ENCODE data around the gene TRIO. TPM values are rescaled to one million over a fixed set of nuclear protein-coding genes. Genes with fewer than 3 reads are reported as not detected.

TRIO gene
- total RNA-seq, 3 donors from 2014 or later (not counting 1 experiment from before 2014, with no cell fraction given) = 84.6 to 136 (median 94.3) TPM

DNA sequence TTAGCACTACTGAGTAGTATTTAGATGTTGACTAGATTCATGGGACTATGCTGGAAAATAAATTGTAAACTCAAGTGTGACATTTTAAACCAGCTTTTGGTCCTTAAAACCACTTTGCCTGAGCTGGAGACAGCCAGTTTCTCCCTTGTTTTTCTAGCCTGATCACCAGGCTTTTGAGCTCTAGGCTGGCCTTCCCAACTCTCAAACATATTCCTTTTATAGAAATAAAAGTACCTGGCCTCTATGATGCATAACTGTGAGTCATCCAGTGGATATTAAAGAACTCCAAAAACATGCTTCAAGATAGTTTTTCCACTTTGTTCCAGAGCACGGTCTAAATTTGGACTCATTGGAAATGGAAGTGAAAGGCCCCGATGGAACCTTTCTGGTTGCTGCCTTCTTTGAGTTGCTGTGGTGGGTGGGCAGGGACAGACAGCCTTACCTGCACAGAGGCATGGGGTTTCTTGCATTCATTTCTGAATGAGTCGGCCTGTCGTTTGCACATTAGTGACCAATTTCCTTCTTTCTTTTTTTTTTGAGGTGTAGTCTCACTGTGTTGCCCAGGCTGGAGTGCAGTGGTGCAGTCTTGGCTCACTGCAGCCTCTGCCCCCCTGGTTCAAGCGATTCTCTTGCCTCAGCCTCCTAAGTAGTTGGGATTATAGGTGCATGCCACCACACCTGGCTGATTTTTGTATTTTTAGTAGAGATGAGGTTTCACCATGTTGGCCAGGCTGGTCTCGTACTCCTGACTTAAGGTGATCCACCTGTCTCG lies 43.1 kb downstream of the TRIO start:
- Histone ChIP-seq H3K27me3 (ENCODE audit: control insufficient read depth, insufficient read depth, low read length) (no peaks in the 10 kb centered on the region), H3K9me3 (ENCODE audit: control insufficient read depth, insufficient read depth, low read length) (no peaks in the 10 kb centered on the region), H3K27ac (ENCODE audit: low read length) (no peak overlapping the region), H3K4me1 (ENCODE audit: control insufficient read depth, insufficient read depth, low read length) (peaks cover 4% of the 10 kb centered on the region), H3K36me3 (ENCODE audit: control insufficient read depth, insufficient read depth, low read length) (no peaks in the 10 kb centered on the region), H3K4me3 (ENCODE audit: low read length) (no peak overlapping the region)
- intact Hi-C loops (cut with micrococcal nuclease) = no loop called here
- ATAC-seq (no peak), DNase-seq (no peak)
- no peaks in the 10 kb centered on the region for H3K36me3 Mint-ChIP-seq
- no peaks in the 10 kb centered on the region for H3K9me3 Mint-ChIP-seq
- H3K27ac Mint-ChIP-seq = peak overlapping the region in 1 of 2 donors; percentile 54
- no peaks in the 10 kb centered on the region for H3K27me3 Mint-ChIP-seq (ENCODE audit: low read depth in 2 of 2)
- no peak overlapping the region for H3K4me3 Mint-ChIP-seq
- TF ChIP-seq, protein P1, sequence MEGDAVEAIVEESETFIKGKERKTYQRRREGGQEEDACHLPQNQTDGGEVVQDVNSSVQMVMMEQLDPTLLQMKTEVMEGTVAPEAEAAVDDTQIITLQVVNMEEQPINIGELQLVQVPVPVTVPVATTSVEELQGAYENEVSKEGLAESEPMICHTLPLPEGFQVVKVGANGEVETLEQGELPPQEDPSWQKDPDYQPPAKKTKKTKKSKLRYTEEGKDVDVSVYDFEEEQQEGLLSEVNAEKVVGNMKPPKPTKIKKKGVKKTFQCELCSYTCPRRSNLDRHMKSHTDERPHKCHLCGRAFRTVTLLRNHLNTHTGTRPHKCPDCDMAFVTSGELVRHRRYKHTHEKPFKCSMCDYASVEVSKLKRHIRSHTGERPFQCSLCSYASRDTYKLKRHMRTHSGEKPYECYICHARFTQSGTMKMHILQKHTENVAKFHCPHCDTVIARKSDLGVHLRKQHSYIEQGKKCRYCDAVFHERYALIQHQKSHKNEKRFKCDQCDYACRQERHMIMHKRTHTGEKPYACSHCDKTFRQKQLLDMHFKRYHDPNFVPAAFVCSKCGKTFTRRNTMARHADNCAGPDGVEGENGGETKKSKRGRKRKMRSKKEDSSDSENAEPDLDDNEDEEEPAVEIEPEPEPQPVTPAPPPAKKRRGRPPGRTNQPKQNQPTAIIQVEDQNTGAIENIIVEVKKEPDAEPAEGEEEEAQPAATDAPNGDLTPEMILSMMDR (IDR thresholded peaks at IDR 0.05) = no peak
- 90% methylated on average over 7 of the region's 7 CpGs for WGBS (ENCODE audit: insufficient coverage)
- peaks cover 14 to 39% of the 10 kb centered on the region in 2 donors for H3K4me1 Mint-ChIP-seq

DNA sequence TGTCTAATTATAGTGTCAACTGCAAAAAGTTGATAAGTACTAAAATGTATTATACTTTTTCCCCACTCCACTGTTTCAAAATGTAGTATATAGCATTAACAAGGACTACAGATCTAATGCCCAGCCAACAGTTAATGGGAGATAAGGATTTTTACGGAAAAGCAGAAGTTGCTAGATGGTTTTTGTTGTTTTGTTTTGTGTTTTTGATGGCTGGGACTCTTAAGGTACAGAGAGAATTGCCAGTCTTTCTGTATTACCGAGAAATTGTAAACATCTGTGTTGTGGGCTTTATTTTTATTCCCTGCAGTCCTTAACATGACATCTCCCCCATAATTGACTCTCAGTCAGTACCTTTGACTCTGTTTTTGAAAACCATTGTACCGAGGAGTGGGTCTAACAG lies 44.0 kb downstream of the TRIO start:
- ATAC-seq = no peak
- WGBS (ENCODE audit: insufficient coverage) = 82% methylated on average over 2 of the region's 3 CpGs
- Mint-ChIP-seq H3K36me3 (no peaks in the 10 kb centered on the region), H3K27me3 (ENCODE audit: low read depth in 2 of 2) (no peaks in the 10 kb centered on the region), H3K27ac (no peak overlapping the region), H3K4me1 (peaks cover 5 to 32% of the 10 kb centered on the region in 2 donors), H3K4me3 (no peak overlapping the region), H3K9me3 (no peaks in the 10 kb centered on the region)
- Histone ChIP-seq H3K4me1 (ENCODE audit: control insufficient read depth, insufficient read depth, low read length) (no peaks in the 10 kb centered on the region), H3K4me3 (ENCODE audit: low read length) (no peak overlapping the region), H3K27ac (ENCODE audit: low read length) (no peak overlapping the region), H3K36me3 (ENCODE audit: control insufficient read depth, insufficient read depth, low read length) (no peaks in the 10 kb centered on the region), H3K27me3 (ENCODE audit: control insufficient read depth, insufficient read depth, low read length) (no peaks in the 10 kb centered on the region), H3K9me3 (ENCODE audit: control insufficient read depth, insufficient read depth, low read length) (no peaks in the 10 kb centered on the region)
- DNase-seq = no peak
- TF ChIP-seq, protein P1 (IDR thresholded peaks at IDR 0.05) = no peak
- intact Hi-C loops (cut with micrococcal nuclease) = no loop called here

DNA sequence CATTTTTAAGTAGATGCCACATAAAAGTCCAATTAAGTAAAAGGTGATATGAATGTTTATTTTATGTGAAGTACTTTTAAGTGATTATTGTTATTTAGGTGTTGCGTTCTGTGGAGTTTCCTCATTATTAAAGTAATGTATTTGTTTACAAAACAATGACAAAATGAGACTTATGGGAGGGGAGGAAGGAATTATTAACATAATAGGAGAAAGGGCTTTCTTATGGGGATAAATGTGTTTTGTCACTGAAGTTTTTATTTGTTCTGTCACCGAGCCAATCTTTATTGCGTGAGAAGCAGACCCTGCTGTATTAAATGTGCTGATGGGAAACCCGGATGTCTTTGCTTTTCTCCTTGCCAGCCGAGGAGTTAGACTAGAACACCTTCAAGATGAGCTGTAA lies 44.5 kb downstream of the TRIO start:
- H3K4me3 ChIP-seq (ENCODE audit: low read length) = no peak overlapping the region
- no peaks in the 10 kb centered on the region for H3K36me3 ChIP-seq (ENCODE audit: control insufficient read depth, insufficient read depth, low read length)
- no peak overlapping the region for H3K27ac ChIP-seq (ENCODE audit: low read length)
- H3K9me3 ChIP-seq (ENCODE audit: control insufficient read depth, insufficient read depth, low read length) = no peaks in the 10 kb centered on the region
- H3K4me3 Mint-ChIP-seq = no peak overlapping the region
- TF ChIP-seq, protein P1 (IDR thresholded peaks at IDR 0.05) = no peak
- no peaks in the 10 kb centered on the region for H3K9me3 Mint-ChIP-seq
- H3K4me1 ChIP-seq (ENCODE audit: control insufficient read depth, insufficient read depth, low read length) = no peaks in the 10 kb centered on the region
- DNase-seq (no peak), ATAC-seq (no peak)
- intact Hi-C loops (cut with micrococcal nuclease) = no loop called here
- no peak overlapping the region for H3K27ac Mint-ChIP-seq
- H3K27me3 ChIP-seq (ENCODE audit: control insufficient read depth, insufficient read depth, low read length) = no peaks in the 10 kb centered on the region
- H3K27me3 Mint-ChIP-seq (ENCODE audit: low read depth in 2 of 2) = no peaks in the 10 kb centered on the region
- H3K36me3 Mint-ChIP-seq = no peaks in the 10 kb centered on the region
- 92% methylated on average over 5 of the region's 5 CpGs for WGBS (ENCODE audit: insufficient coverage)
- peaks cover 4 to 31% of the 10 kb centered on the region in 2 donors for H3K4me1 Mint-ChIP-seq

DNA sequence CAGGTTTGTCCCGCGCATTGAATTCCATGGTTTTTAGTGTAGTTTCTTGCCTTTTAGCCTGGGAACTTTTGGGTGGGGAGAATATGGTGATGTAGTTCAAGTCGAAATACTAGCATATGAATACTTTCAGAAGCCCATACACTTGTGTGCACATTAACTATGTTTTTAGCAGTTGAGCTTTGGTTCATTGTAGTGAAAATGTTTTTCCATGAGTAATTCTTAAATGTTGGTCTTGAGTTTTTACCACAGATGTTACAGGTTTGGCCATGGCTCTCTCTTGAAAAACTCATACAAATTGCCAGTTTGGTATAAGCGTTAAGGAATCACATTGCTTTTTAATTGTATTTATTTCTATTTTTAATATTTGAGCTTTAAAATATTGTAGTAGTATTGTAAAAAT lies 45.6 kb downstream of the TRIO start:
- peaks cover 4 to 29% of the 10 kb centered on the region in 2 donors for H3K4me1 Mint-ChIP-seq
- H3K27ac Mint-ChIP-seq = no peak overlapping the region
- no peaks in the 10 kb centered on the region for H3K9me3 ChIP-seq (ENCODE audit: control insufficient read depth, insufficient read depth, low read length)
- H3K36me3 ChIP-seq (ENCODE audit: control insufficient read depth, insufficient read depth, low read length) = no peaks in the 10 kb centered on the region
- no peaks in the 10 kb centered on the region for H3K4me1 ChIP-seq (ENCODE audit: control insufficient read depth, insufficient read depth, low read length)
- no peaks in the 10 kb centered on the region for H3K9me3 Mint-ChIP-seq
- H3K4me3 Mint-ChIP-seq = no peak overlapping the region
- H3K36me3 Mint-ChIP-seq = no peaks in the 10 kb centered on the region
- WGBS (ENCODE audit: insufficient coverage) = 70% methylated on average over 1 of the region's 4 CpGs
- no peaks in the 10 kb centered on the region for H3K27me3 ChIP-seq (ENCODE audit: control insufficient read depth, insufficient read depth, low read length)
- H3K27ac ChIP-seq (ENCODE audit: low read length) = no peak overlapping the region
- intact Hi-C loops (cut with micrococcal nuclease) = no loop called here
- DNase-seq (no peak), ATAC-seq (no peak)
- TF ChIP-seq, protein P1 (IDR thresholded peaks at IDR 0.05) = no peak
- H3K27me3 Mint-ChIP-seq (ENCODE audit: low read depth in 2 of 2) = no peaks in the 10 kb centered on the region
- no peak overlapping the region for H3K4me3 ChIP-seq (ENCODE audit: low read length)
